Activated naive CD8-positive, alpha-beta T cell (primary cell): ENCODE data around the gene TMEM120A.
A peak's percentile ranks its signal among the peaks of the same experiment; 100 is the strongest.
"Not testable (repeated sequence)": the region's sequence is repeated elsewhere in the genome, so short reads cannot be mapped to it uniquely, and the experiment has no call there.

Experiments
- H3K27ac Mint-ChIP-seq: one replicate; pipeline ENCODE4 v1.8.0; 2021; ENCODE audit warnings: mixed read lengths
- H3K27me3 Mint-ChIP-seq: one replicate; pipeline ENCODE4 v1.8.0; 2021; ENCODE audit warnings: mixed read lengths
- H3K36me3 Mint-ChIP-seq: one replicate; pipeline ENCODE4 v1.8.0; 2021; ENCODE audit warnings: mixed read lengths
- H3K4me1 Mint-ChIP-seq: one replicate; pipeline ENCODE4 v1.8.0; 2021; ENCODE audit warnings: low read depth, mixed read lengths
- H3K4me3 Mint-ChIP-seq: one replicate; pipeline ENCODE4 v1.8.0; 2021; ENCODE audit warnings: mild to moderate bottlenecking, mixed read lengths
- H3K9me3 Mint-ChIP-seq: one replicate; pipeline ENCODE4 v1.8.0; 2021; ENCODE audit warnings: low read depth, mixed read lengths

The TMEM120A gene

DNA sequence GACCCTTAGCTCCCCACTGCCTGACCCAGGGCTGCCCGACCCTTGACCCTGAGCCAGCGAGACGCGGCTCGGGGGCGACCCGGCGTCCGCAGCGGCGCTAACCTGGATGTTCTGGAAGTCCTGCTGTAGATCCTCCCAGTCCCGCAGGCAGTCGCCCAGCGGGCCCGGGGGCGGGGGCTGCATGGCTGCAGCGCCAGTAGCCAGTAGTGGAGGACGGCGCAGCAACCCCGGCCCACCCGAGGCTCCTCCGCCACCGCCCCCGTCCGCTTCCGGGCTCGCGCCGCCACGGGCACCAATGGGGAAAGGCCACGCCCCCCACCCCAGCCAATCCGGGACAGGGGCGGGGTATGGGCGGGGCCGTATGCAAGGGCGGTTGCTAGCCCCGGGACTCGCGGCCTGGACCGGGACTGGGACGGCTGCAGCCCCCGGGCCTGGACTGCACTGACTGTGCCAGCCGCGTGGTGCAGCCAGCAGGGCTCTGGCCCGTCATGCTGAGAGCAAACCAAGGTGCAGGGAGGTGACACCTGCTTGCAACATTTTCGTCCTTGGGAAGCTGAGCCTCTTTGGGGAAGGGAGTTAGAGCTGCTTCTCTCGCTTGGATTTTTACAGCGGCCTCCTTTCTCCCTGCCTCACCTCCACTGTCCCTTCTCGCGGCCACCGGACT lies at the start of gene TMEM120A:
Gene TMEM120A (minus strand): TSS at position 208 of the 664 bp plus-strand sequence. CDS start 25 bp downstream, at position 183.
- no peak within 1 kb of the TSS for H3K27ac Mint-ChIP-seq
- H3K4me1 Mint-ChIP-seq = peaks cover 22% of the 10 kb centered on the region
- peak within 1 kb of the TSS; percentile 65 for H3K4me3 Mint-ChIP-seq
- peaks cover 8% of the 10 kb centered on the region for H3K36me3 Mint-ChIP-seq
- no peaks in the 10 kb centered on the region for H3K27me3 Mint-ChIP-seq
- no peaks in the 10 kb centered on the region for H3K9me3 Mint-ChIP-seq

DNA sequence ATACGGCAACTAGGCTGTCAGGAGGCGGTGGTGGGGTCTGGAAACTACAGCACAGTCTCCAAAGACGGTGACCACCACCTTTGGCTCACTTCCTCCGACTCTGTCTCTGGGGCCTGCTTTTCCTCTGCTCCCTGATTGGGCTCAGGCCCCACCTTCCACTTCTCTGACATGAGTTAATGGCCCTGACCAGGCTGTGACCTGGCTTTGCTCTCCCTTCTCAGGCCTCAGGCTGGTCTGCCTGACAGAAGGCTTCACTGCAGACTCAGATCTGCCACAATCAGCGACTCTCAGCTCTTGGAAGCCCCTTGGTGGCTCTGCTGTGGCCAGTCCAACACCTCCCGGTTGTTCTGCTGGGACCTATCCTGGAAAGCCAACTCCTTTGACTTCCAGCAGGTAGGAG lies 45.7 kb upstream of the TMEM120A start:
- Mint-ChIP-seq H3K4me3 (no peak overlapping the region), H3K9me3 (no peaks in the 10 kb centered on the region), H3K27me3 (no peaks in the 10 kb centered on the region), H3K27ac (no peak overlapping the region), H3K36me3 (no peaks in the 10 kb centered on the region), H3K4me1 (peaks cover 16% of the 10 kb centered on the region)

DNA sequence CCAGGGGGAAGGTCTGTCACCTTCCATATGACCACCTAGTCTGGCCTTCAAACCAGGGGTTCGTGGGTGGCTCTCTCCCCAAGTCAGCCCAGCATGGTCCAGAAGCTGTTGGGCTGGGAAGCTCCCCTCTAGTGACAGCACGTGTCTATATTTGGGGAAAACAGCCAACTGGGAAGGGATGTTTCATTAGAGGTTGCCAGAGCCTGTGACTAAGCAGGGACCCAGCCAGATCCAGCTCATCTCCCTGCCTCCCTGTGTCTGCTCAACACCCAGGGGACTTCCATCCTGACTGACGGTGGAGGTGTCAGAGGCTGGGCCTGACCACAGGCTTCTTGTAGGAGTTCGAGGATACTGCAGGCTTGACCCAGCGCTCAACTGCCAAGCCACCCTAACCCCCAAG lies 42.9 kb upstream of the TMEM120A start:
- Mint-ChIP-seq H3K9me3 (no peaks in the 10 kb centered on the region), H3K4me1 (peaks cover 10% of the 10 kb centered on the region), H3K36me3 (peaks cover 2% of the 10 kb centered on the region), H3K27me3 (no peaks in the 10 kb centered on the region), H3K27ac (no peak overlapping the region), H3K4me3 (no peak overlapping the region)

DNA sequence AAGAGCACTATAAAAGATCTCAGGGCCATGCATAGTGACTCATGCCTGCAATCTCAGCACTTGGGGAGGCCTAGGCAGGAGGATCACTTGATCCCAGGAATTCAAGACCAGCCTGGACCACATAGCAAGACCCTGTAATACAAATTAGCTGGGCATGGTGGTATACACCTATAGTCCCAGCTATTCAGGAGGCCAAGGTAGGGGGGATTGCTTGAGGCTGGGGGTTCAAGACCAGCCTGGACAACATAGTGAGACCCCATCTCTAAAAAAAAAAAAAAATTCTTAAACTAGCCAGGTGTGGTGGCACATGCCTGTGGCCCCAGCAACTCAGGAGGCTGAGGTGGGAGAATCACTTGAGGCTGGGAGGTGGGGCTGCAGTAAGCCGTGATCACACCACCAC lies 37.6 kb upstream of the TMEM120A start:
- no peak overlapping the region for H3K4me3 Mint-ChIP-seq
- H3K9me3 Mint-ChIP-seq = no peaks in the 10 kb centered on the region
- peaks cover 3% of the 10 kb centered on the region for H3K4me1 Mint-ChIP-seq
- peaks cover 7% of the 10 kb centered on the region for H3K36me3 Mint-ChIP-seq
- no peaks in the 10 kb centered on the region for H3K27me3 Mint-ChIP-seq
- H3K27ac Mint-ChIP-seq = no peak overlapping the region

DNA sequence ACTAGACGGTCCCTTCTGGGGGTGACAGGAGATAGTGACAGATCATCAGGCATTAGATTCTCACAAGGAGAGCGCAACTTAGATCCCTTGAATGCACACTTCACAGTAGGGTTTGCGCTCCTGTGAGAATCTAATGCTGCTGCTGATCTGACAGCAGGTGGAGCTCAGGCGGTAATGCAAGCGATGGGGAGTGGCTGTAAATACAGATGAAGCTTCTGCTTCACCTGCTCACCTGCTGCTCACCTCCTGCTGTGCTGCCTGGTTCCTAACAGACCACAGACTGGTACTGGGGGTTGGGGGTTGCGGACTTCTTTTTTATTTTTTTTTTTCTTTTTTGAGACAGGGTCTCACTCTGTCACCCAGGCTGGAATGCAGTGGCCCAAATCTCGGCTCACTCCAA lies 35.3 kb upstream of the TMEM120A start:
- H3K4me1 Mint-ChIP-seq, H3K9me3 Mint-ChIP-seq, H3K36me3 Mint-ChIP-seq, H3K4me3 Mint-ChIP-seq, H3K27ac Mint-ChIP-seq, H3K27me3 Mint-ChIP-seq: not testable (repeated sequence)

DNA sequence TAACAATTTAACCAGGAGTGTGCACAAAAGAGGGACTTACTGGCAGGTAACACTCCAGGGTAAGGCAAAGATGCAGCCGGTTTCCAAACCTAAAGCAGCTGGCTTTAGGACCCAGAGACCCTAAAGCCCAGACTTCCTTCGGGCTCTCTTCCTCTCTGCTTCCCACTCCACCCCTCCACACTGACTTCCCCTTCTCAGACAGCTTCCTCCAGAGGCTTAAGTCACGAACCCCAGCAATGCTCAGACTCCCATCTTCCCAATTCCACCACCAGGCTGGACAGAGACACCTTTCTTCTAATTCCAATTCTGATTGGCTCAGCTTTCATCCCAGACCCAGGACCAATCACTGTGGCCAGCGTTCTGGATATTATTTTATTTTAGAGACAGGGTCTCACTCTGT lies 28.6 kb upstream of the TMEM120A start:
- peaks cover 21% of the 10 kb centered on the region for H3K36me3 Mint-ChIP-seq
- H3K4me3 Mint-ChIP-seq = no peak overlapping the region
- no peak overlapping the region for H3K27ac Mint-ChIP-seq

DNA sequence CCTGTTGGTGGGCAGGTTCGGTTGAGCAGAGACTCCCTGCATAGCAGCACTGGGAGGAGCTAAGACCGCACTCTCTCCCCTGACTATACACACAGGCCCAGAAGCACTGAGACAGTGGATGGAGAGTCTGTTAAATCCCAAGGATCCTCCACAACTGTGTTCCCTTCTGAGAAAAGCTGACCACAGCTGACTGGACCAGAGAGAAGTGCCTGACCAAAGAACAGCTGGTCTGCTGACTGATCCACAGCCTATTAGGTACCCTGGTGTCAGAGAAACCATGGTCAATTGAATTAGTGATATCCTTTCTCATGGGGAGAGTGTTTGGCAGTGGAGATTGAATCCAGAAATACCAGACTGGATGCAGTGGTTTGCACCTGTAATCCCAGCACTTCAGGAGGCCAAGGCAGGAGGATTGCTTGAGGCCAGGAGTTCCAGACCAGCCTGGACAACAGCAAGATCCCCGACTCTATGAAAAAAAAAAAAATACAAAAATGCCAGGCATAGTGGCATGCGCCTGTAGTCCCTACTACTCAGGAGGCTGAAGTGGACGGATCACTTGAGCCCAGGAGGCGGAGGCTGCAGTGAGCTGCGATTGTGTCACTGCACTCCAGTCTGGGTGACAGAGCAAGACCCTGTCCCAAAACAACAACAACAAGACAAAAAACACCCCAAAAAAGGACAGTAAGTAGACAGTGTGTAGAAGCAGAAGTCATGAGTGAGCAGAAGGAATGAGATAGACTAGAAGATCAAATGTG lies 27.8 kb upstream of the TMEM120A start:
- H3K36me3 Mint-ChIP-seq = peaks cover 22% of the 10 kb centered on the region
- no peaks in the 10 kb centered on the region for H3K27me3 Mint-ChIP-seq
- H3K9me3 Mint-ChIP-seq = no peaks in the 10 kb centered on the region
- peaks cover 9% of the 10 kb centered on the region for H3K4me1 Mint-ChIP-seq
- no peak overlapping the region for H3K27ac Mint-ChIP-seq
- no peak overlapping the region for H3K4me3 Mint-ChIP-seq

More for the DNA sequence above, 28.6 kb upstream of the TMEM120A start:
- Mint-ChIP-seq H3K4me1 (peaks cover 9% of the 10 kb centered on the region), H3K27me3 (no peaks in the 10 kb centered on the region), H3K9me3 (no peaks in the 10 kb centered on the region)

DNA sequence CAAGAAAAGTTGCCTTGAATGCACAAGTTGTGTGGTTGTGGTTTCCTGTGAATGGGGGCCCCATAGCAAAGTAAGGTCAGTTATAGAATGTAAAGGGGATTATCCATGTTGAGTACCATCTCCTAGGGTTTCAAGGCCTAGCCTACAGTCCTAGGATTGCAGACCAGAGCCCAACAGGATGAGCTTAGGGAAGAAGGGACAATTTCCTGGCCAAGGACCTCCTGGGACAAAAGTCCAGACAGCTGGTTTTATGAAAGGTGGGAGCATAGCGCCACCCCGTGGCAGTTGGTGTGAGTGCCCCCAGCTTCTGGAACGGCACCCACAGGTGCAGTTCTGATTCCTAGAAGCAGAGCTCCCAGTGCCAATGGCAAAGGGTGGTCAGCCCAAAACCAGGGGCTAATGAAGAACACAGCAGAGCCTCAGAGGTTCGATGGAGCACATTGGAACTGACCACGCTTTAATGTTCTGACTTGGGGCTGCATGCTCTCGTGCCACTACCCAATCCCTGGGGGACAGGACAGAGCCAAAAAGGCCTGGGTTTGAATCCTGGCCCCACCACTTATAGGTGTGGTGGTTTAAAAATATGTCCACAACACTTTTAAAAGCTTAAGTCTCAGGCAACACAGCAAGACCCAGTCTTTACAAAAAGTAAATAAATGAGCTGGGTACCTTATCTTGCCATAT lies 25.8 kb upstream of the TMEM120A start:
- Mint-ChIP-seq H3K27me3 (no peaks in the 10 kb centered on the region), H3K9me3 (no peaks in the 10 kb centered on the region), H3K4me1 (peaks cover 9% of the 10 kb centered on the region), H3K27ac (no peak overlapping the region), H3K4me3 (no peak overlapping the region), H3K36me3 (peaks cover 30% of the 10 kb centered on the region)

DNA sequence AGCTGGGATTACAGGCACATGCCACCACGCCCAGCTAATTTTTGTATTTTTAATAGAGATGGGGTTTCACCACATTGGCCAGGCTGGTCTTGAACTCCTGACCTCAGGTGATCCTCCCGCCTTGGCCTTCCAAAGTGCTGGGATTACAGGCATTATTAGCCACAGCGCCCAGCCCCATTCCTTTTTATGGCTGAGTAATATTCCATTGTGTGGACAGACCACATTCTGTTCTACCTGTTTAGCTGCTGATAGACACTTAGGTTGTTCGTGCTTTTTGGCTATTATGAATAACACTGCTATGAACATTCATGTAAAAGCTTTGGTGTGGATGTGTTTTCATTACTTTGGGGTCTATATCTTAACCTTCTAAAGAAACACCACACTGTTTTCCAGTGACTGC lies 24.1 kb upstream of the TMEM120A start:
- H3K27ac Mint-ChIP-seq = not testable (repeated sequence)
- peaks cover 32% of the 10 kb centered on the region for H3K36me3 Mint-ChIP-seq

DNA sequence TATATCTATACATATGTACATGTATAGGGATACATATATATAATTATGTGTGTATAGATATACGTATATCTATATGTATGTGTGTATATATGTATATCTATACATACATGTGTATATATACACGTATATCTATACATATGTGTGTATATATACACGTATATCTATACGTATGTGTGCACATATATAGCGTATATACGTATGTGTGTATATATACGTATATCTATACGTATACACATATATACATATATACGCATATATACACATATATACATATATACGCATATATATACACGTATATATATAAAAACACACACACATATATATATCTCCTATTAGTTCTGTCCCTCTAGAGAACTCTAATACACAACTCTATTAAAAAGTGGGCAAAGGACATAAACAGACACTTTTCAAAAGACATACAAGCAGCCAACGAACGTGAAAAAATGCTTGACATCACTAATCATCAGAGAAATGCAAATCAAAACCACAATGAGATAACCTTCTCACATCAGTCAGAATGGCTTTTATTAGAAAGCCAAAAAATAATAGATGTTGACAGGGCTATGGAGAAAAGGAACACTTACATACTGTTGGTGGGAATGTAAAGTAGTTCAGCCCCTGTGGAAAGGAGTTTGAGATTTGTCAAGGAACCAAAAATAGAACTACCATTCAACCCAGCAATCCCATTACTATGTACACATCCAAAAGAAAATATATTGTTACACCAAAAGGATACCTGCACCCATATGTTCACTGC lies 22.0 kb upstream of the TMEM120A start:
- H3K36me3 Mint-ChIP-seq = peaks cover 28% of the 10 kb centered on the region
- H3K27me3 Mint-ChIP-seq = peaks cover 3% of the 10 kb centered on the region
- H3K4me3 Mint-ChIP-seq = no peak overlapping the region
- no peaks in the 10 kb centered on the region for H3K9me3 Mint-ChIP-seq
- H3K27ac Mint-ChIP-seq = no peak overlapping the region
- peaks cover 8% of the 10 kb centered on the region for H3K4me1 Mint-ChIP-seq

More for the DNA sequence above, 24.1 kb upstream of the TMEM120A start:
- not testable (repeated sequence) for H3K4me1 Mint-ChIP-seq, H3K4me3 Mint-ChIP-seq, H3K27me3 Mint-ChIP-seq, H3K9me3 Mint-ChIP-seq

DNA sequence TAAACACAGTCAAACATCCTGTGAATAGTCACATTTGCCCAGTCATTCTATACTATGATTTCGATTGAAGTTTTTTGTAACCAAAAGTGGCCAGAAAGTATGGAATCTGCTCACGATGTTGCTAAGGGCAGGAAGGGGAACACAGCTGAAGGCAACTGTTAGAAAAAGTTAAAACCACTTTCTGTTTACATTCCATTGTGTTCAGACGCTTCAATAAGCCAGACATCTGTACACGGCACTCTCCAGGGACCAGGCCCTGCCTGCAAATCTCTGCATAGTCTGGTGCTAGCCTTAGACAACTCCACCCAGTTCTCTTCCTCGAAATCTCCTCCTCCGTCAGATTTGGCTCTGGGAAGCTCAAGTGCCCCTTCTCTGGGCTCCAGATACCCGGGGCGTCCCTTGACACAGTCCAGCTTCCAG lies 17.1 kb upstream of the TMEM120A start:
- no peak overlapping the region for H3K4me3 Mint-ChIP-seq

DNA sequence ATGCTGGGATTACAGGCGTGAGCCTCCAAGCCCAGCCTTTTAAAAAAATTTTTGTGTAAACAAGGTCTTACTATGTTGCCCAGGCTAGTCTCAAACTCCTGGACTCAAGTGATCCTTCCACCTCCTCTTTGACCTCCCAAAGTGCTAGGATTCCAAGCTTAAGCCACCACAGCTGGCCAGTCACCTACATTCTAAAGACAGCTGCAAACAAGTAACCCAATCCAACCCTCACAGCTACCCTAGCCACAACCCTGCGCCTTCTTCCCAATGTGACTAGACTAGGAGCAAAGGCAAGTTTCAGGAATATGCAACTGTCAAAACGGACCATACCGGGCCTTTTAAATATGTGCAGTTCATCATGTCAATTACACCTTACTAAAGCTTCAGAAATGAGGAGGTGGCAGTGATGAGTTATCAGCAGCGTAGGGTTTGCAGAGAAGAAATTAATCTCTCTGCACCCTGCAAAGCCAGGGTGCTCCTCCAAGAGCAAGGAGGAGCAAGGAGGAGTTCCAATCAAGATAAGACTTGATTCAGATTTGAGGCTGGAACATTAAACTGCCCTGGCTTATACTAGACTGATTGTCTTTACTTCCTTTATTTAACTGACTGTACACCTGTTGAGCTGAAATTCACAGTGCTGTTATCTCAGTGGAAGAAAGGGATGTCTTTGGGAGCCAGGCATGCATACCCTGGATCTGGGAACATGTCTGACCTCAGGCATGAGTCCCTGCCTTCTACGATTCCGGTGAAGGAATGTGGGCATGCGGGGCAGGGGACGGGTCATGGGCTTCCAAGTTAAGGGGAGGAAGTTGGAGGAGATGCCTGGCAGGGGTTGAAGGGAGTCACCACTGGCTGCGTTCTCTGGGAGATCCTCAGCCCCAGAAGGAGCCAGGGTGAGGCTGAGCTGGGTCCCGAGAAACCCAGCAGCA lies 15.5 kb upstream of the TMEM120A start:
- Mint-ChIP-seq H3K27me3 (peaks cover 3% of the 10 kb centered on the region), H3K4me1 (peaks cover 33% of the 10 kb centered on the region), H3K27ac (peak overlapping the region; percentile 71), H3K36me3 (peaks cover 9% of the 10 kb centered on the region), H3K4me3 (peak overlapping the region; percentile 72), H3K9me3 (no peaks in the 10 kb centered on the region)

More for the DNA sequence above, 17.1 kb upstream of the TMEM120A start:
- Mint-ChIP-seq H3K27ac (no peak overlapping the region), H3K36me3 (peaks cover 18% of the 10 kb centered on the region), H3K27me3 (peaks cover 3% of the 10 kb centered on the region), H3K4me1 (peaks cover 33% of the 10 kb centered on the region), H3K9me3 (no peaks in the 10 kb centered on the region)

DNA sequence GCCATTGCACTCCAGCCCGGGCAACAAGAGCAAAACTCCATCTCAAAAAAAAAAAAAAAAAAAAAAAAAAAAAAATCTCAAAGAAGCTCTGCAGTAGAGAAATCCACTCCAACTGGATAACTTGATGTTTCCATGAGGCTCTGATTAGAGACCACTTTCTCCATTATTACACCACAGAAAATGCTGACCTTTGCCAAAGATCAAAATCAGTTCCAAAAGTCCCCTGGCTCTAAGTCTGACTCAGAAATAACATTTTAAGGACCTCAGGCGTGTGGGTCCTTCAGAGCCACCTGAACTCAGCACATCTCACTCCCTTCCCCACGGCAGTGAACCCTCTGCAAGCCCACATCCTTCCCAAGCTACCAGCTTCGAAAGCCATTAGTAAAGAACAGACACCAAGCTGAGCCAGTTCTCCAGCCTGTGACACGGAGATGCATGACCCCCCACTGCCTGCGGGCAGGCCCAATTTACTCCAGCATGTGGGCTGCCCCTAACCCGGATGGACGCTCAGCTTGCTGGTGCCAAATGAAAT lies 13.8 kb upstream of the TMEM120A start:
- H3K27me3 Mint-ChIP-seq = no peaks in the 10 kb centered on the region

DNA sequence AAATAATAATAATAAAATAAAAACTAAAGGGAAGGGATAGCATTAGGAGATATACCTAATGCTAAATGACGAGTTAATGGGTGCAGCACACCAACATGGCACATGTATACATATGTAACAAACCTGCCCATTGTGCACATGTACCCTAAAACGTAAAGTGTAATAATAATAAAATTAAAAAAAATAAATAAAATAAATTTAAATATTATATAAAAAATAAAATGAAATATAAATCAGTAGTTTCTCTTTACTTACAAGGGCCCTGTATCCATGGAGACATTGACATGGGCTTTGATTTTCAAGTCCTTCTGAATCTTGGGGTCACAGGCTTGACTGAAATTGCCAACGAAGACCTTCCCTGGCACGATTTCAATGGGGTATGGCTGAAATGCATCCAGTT lies 10.6 kb upstream of the TMEM120A start:
- H3K27me3 Mint-ChIP-seq, H3K4me3 Mint-ChIP-seq, H3K36me3 Mint-ChIP-seq, H3K9me3 Mint-ChIP-seq, H3K27ac Mint-ChIP-seq: not testable (repeated sequence)
- H3K4me1 Mint-ChIP-seq = peaks cover 21% of the 10 kb centered on the region

More for the DNA sequence above, 13.8 kb upstream of the TMEM120A start:
- H3K4me3 Mint-ChIP-seq = peak overlapping the region; percentile 53
- H3K4me1 Mint-ChIP-seq = peaks cover 33% of the 10 kb centered on the region
- no peaks in the 10 kb centered on the region for H3K9me3 Mint-ChIP-seq
- H3K36me3 Mint-ChIP-seq = peaks cover 5% of the 10 kb centered on the region
- H3K27ac Mint-ChIP-seq = peak overlapping the region; percentile 71
